Measurements from ENCODE around the gene ATP2A1. TPM values are rescaled to one million over a fixed set of nuclear protein-coding genes. Genes with fewer than 3 reads are reported as not detected.
"Not testable (repeated sequence)": the region's sequence is repeated elsewhere in the genome, so short reads cannot be mapped to it uniquely, and the experiment has no call there.

Gene ATP2A1
- total RNA-seq, 2 donors from 2014 or later: not detected

- intact Hi-C loops (cut with DNase I): loop anchor here (10.0 kb wide), 1 partner anchor 55 kb away; the partner anchor contains the start of gene CD19
Observed at GRCh38 chr16:28879261-28879840, 1.1 kb downstream of the ATP2A1 start.

GRCh38 chr16:28879841-28880588 is 1.7 kb downstream of the ATP2A1 start:
- H3K27ac ChIP-seq: peak overlapping the region in 1 of 4 donors; percentile 17
- TF ChIP-seq CTCF (IDR thresholded peaks at IDR 0.05): peak in 5 of 7 experiments; percentile 14 to 49 (median 35)
- TF ChIP-seq POLR2A (IDR thresholded peaks at IDR 0.05): no peak
- DNase-seq (peak; percentile 85 to 87 (median 86)), ATAC-seq (peak; percentile 97)
- 0 to 2% methylated on average over 8 to 47 of the region's 66 CpGs for WGBS, 2 donors
- intact Hi-C loops (cut with DNase I): loop anchor here (10.0 kb wide), 1 partner anchor 55 kb away; the partner anchor contains the start of gene CD19
- H3K4me3 ChIP-seq: peak overlapping the region; percentile 5 to 19
- no peaks in the 10 kb centered on the region for H3K36me3 ChIP-seq (replicated peaks in 1 of 2; ENCODE audit: insufficient read depth in 1 of 2, low read depth in 2 of 2)
- no peaks in the 10 kb centered on the region for H3K9me3 ChIP-seq
- H3K27me3 ChIP-seq: no peaks in the 10 kb centered on the region
- peaks cover 13% of the 10 kb centered on the region for H3K4me1 ChIP-seq

More at GRCh38 chr16:28879261-28879840, 1.1 kb downstream of the ATP2A1 start:
- peak overlapping the region; percentile 5 to 19 for H3K4me3 ChIP-seq
- peak; percentile 47 for ATAC-seq
- WGBS, 2 donors: 1 to 3% methylated on average over 13 to 26 of the region's 27 CpGs
- H3K27ac ChIP-seq: peak overlapping the region in 1 of 4 donors; percentile 17
- H3K36me3 ChIP-seq (replicated peaks in 1 of 2; ENCODE audit: insufficient read depth in 1 of 2, low read depth in 2 of 2): no peaks in the 10 kb centered on the region
- no peaks in the 10 kb centered on the region for H3K27me3 ChIP-seq
- TF ChIP-seq CTCF (IDR thresholded peaks at IDR 0.05): no peak
- TF ChIP-seq POLR2A (IDR thresholded peaks at IDR 0.05): peak in 1 of 3 donors; percentile 29
- DNase-seq: no peak
- peaks cover 13% of the 10 kb centered on the region for H3K4me1 ChIP-seq
- H3K9me3 ChIP-seq: no peaks in the 10 kb centered on the region

- ATAC-seq (no peak), DNase-seq (no peak)
- no peaks in the 10 kb centered on the region for H3K36me3 ChIP-seq (replicated peaks in 1 of 2; ENCODE audit: insufficient read depth in 1 of 2, low read depth in 2 of 2)
- peaks cover 13% of the 10 kb centered on the region for H3K4me1 ChIP-seq
- no peak overlapping the region for H3K27ac ChIP-seq
- H3K9me3 ChIP-seq: no peaks in the 10 kb centered on the region
- no peak overlapping the region for H3K4me3 ChIP-seq
- WGBS, 2 donors: 10 to 15% methylated on average over 10 to 11 of the region's 11 CpGs
- TF ChIP-seq POLR2A (IDR thresholded peaks at IDR 0.05) (no peak), CTCF (IDR thresholded peaks at IDR 0.05) (no peak)
- H3K27me3 ChIP-seq: no peaks in the 10 kb centered on the region
- intact Hi-C loops (cut with DNase I): no loop called here
Observed at GRCh38 chr16:28880589-28880915, 2.3 kb downstream of the ATP2A1 start.

- no peak for TF ChIP-seq POLR2A (IDR thresholded peaks at IDR 0.05)
- no peak for TF ChIP-seq CTCF (IDR thresholded peaks at IDR 0.05)
- H3K9me3 ChIP-seq: no peaks in the 10 kb centered on the region
- ATAC-seq (no peak), DNase-seq (no peak)
- H3K4me1 ChIP-seq: peaks cover 13% of the 10 kb centered on the region
- H3K36me3 ChIP-seq (replicated peaks in 1 of 2; ENCODE audit: insufficient read depth in 1 of 2, low read depth in 2 of 2): no peaks in the 10 kb centered on the region
- H3K4me3 ChIP-seq: no peak overlapping the region
- intact Hi-C loops (cut with DNase I): no loop called here
- no peak overlapping the region for H3K27ac ChIP-seq
- no peaks in the 10 kb centered on the region for H3K27me3 ChIP-seq
- 70 to 72% methylated on average over 4 of the region's 4 CpGs for WGBS, 2 donors
Observed at GRCh38 chr16:28880955-28881354, 2.7 kb downstream of the ATP2A1 start.

- intact Hi-C loops (cut with DNase I); ATAC-seq; H3K36me3 ChIP-seq (replicated peaks in 1 of 2; ENCODE audit: insufficient read depth in 1 of 2, low read depth in 2 of 2); H3K27ac ChIP-seq; H3K4me3 ChIP-seq; DNase-seq; H3K27me3 ChIP-seq; H3K9me3 ChIP-seq: not testable (repeated sequence)
- 78 to 84% methylated on average over 4 of the region's 4 CpGs for WGBS, 2 donors
- peaks cover 13% of the 10 kb centered on the region for H3K4me1 ChIP-seq
Observed at GRCh38 chr16:28881565-28881964, 3.3 kb downstream of the ATP2A1 start.
